ENCODE results near the gene MANSC4. TPM values are rescaled to one million over a fixed set of nuclear protein-coding genes. Genes with fewer than 3 reads are reported as not detected.
"Not testable (repeated sequence)": the region's sequence is repeated elsewhere in the genome, so short reads cannot be mapped to it uniquely, and the experiment has no call there.

The MANSC4 gene
- total and polyA plus RNA-seq, 2 donors, result not detected

DNA sequence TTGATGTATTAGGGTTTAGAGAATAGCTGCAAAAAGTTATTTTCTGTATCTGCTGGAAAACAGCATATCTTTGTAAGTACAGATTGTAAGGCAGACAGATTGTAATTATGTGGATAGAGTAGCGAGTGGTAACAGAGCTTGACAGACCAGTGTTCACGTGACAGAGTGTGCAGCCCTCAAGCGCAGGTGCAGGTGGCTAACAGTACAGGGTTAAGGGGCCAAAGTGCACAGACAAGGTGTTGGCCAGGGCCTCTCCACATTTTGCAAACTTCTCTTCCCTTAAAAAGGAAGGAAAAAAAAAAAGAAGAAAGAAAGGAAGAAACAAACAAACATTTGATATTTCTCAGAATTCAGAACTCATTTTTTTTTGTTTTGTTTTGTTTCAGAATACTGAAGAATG is 25.2 kb downstream of the MANSC4 start:
- peaks cover 2% of the 10 kb centered on the region for H3K36me3 ChIP-seq (ENCODE audit: insufficient read depth)
- peaks cover 1% of the 10 kb centered on the region for H3K4me1 ChIP-seq (ENCODE audit: insufficient read depth)
- H3K27ac ChIP-seq (ENCODE audit: low read depth), result no peak overlapping the region
- 89% methylated on average over 3 of the region's 3 CpGs for WGBS
- DNase-seq (ENCODE audit: extremely low spot score), result no peak
- H3K4me3 ChIP-seq (ENCODE audit: low read depth, low read length), result no peak overlapping the region

GRCh38 chr12:27751386-27752047 is 28.5 kb downstream of the MANSC4 start:
- WGBS, result 88% methylated on average over 15 of the region's 15 CpGs
- DNase-seq (ENCODE audit: extremely low spot score), result no peak
- Histone ChIP-seq H3K27ac (ENCODE audit: low read depth) (no peak overlapping the region), H3K4me3 (ENCODE audit: low read depth, low read length) (no peak overlapping the region), H3K36me3 (ENCODE audit: insufficient read depth) (peaks cover 2% of the 10 kb centered on the region), H3K4me1 (ENCODE audit: insufficient read depth) (peaks cover 1% of the 10 kb centered on the region)

DNA sequence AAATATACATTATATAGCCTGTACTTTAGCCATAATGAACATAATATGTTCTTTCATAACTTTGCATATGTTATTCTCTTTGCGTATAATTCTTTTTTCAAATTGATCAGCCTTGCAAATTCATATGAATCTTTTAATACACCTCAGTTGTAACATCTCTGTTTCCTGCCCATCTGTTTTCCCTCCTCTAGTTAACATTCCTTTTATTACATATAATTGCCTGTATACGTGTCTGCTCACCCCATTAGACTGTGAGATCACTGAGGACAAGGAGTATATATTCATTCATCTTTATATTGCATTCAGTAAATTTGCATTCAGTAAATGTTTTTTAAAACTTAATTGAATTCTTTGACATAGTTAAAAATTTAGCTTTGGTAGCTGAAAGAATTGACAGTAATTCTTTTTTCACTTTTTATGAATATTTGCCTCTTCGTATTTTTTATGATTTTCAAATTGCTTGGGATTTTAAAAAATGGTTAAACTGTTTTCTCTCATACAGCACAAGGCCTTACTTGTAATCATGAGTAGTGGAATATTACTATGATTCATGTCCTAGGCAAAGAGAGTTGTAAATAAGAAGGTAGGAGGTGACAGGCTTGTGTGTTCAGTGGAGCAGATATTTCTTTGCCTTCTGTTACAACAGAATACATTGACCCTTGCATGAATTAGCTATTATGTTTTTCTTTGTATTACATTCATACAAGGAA is 32.8 kb downstream of the MANSC4 start:
- no peak overlapping the region for H3K4me3 ChIP-seq (ENCODE audit: low read depth, low read length)
- no peak for DNase-seq (ENCODE audit: extremely low spot score)
- peaks cover 4% of the 10 kb centered on the region for H3K36me3 ChIP-seq (ENCODE audit: insufficient read depth)
- 87% methylated on average over 3 of the region's 3 CpGs for WGBS
- peak overlapping the region; percentile 38 for H3K27ac ChIP-seq (ENCODE audit: low read depth)
- peaks cover 1% of the 10 kb centered on the region for H3K4me1 ChIP-seq (ENCODE audit: insufficient read depth)

DNA sequence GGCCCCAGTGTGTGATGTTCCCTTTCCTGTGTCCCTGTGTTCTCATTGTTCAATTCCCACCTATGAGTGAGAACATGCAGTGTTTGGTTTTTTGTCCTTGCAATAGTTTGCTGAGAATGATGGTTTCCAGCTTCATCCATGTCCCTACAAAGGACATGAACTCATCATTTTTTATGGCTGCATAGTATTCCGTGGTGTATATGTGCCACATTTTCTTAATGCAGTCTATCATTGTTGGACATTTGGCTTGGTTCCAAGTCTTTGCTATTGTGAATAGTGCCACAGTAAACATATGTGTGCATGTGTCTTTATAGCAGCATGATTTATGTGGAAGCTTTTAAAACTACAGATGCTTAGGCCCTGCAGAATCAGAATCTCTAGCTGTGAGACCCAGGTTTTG is 34.3 kb downstream of the MANSC4 start:
- DNase-seq (ENCODE audit: extremely low spot score); H3K4me1 ChIP-seq (ENCODE audit: insufficient read depth); H3K36me3 ChIP-seq (ENCODE audit: insufficient read depth); H3K4me3 ChIP-seq (ENCODE audit: low read depth, low read length); H3K27ac ChIP-seq (ENCODE audit: low read depth): not testable (repeated sequence)
- WGBS, result 82% methylated on average over 1 of the region's 1 CpG

DNA sequence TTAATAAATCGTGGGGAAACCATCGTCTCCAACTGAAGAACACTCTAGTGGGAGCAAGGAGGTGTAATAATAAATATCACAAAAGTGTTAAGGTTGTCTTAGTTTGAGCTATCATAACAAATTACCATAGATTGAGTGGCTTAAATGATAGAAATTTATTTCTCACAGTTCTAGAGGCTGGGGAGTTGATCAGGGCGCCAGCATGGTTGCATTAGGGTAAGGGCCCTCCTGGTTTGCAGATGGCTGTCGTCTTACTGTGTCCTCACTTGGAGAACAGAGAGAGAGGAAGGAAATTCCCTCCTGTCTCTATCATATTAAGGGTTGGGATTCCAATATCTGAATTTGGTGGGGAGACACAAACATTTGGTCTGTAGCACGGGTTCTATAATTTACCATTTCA is 36.4 kb downstream of the MANSC4 start:
- peaks cover 4% of the 10 kb centered on the region for H3K36me3 ChIP-seq (ENCODE audit: insufficient read depth)
- 98% methylated on average over 5 of the region's 5 CpGs for WGBS
- H3K4me3 ChIP-seq (ENCODE audit: low read depth, low read length), result no peak overlapping the region
- no peak for DNase-seq (ENCODE audit: extremely low spot score)
- H3K27ac ChIP-seq (ENCODE audit: low read depth), result no peak overlapping the region
- H3K4me1 ChIP-seq (ENCODE audit: insufficient read depth), result no peaks in the 10 kb centered on the region

DNA sequence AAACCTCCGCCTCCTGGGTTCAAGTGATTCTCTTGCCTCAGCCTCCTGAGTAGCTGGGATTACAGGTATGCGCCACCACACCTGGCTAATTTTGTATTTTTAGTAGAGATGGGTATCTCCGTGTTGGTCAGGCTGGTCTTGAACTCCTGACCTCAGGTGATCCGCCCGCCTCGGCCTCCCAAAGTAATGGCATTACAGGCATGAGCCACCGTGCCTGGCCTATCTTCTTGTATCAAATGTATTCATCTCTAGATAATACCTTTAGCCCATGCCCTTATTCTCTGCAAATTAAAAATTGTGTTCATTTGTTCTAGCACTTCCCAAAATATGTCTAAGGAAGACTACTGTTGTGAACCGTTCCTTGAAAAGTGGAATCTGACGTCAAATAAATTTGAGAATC is 45.7 kb downstream of the MANSC4 start:
- DNase-seq (ENCODE audit: extremely low spot score); H3K36me3 ChIP-seq (ENCODE audit: insufficient read depth); H3K27ac ChIP-seq (ENCODE audit: low read depth); H3K4me1 ChIP-seq (ENCODE audit: insufficient read depth); H3K4me3 ChIP-seq (ENCODE audit: low read depth, low read length): not testable (repeated sequence)
- WGBS, result 93% methylated on average over 9 of the region's 9 CpGs

DNA sequence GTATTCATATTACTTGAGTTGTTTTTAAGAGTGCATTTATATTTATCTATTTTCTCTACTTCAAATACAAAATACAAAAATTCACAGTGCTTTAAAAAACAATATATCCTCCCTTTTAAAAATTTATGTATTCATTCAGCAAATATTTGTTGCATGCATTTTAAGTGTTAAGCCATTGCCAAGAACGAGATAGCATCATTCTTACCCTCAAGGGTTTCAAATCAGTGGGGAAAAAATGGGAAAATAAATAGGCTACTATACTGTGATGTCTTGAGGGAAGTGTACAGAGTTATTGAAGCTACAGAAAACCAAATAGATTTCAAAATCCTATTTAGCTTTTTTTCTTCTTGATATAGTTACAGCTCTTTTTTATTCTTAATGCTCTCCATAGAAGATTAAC is 46.2 kb downstream of the MANSC4 start:
- no peaks in the 10 kb centered on the region for H3K36me3 ChIP-seq (ENCODE audit: insufficient read depth)

DNA sequence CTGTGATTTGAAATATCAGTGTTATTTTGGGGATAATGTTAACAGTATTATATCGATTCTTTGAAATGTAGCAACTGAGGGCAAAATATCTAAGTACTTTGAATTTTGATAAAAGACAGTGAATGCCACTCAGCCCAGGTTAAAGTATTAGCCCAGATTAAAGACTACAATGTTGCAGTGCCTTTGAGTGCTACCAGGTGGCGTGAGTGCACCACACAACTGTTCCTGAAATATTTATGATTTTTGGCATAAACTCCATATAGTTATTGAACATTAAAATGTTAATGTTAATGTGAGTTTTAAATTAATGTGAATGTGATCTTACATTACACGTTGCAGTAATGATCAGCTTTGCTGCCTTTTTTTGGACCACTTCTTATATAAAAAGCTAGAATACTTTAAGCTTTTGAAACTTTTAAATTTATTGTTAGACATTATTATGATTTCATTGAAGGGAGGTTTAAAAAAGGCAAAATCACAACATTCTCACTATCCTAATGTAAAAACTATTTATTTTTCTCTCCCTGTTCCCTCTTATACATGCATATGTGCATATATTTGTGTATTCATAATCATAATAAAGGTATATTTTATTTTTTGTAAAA is 46.9 kb downstream of the MANSC4 start:
- H3K4me1 ChIP-seq (ENCODE audit: insufficient read depth), result no peaks in the 10 kb centered on the region
- DNase-seq (ENCODE audit: extremely low spot score), result no peak
- no peak overlapping the region for H3K27ac ChIP-seq (ENCODE audit: low read depth)
- no peak overlapping the region for H3K4me3 ChIP-seq (ENCODE audit: low read depth, low read length)
- WGBS, result 38% methylated on average over 3 of the region's 3 CpGs
- H3K36me3 ChIP-seq (ENCODE audit: insufficient read depth), result no peaks in the 10 kb centered on the region

More for the DNA sequence above, 46.2 kb downstream of the MANSC4 start:
- WGBS, result 93% methylated on average over 1 of the region's 1 CpG
- Histone ChIP-seq H3K27ac (ENCODE audit: low read depth) (no peak overlapping the region), H3K4me1 (ENCODE audit: insufficient read depth) (no peaks in the 10 kb centered on the region), H3K4me3 (ENCODE audit: low read depth, low read length) (no peak overlapping the region)
- DNase-seq (ENCODE audit: extremely low spot score), result no peak

DNA sequence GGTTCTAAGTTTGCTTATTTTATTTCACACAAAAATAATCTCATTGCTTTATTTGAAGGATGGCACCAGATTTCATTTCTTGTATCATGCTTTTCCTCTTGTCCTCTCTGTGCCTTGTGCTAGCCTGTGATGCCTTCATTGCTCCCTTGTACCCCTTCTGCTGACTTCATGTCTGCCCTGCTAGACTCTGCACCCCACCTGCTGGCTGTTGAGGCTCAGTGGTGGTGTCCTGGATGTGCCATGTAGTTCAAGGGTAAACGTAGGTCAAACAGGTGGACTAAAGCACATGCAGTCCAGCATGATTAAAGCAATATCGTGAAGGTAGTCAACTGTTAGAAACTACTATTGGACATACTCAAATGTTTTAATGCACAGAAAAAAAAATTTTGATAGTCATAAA is 47.8 kb downstream of the MANSC4 start:
- no peaks in the 10 kb centered on the region for H3K4me1 ChIP-seq (ENCODE audit: insufficient read depth)
- H3K4me3 ChIP-seq (ENCODE audit: low read depth, low read length), result no peak overlapping the region
- DNase-seq (ENCODE audit: extremely low spot score), result no peak
- no peak overlapping the region for H3K27ac ChIP-seq (ENCODE audit: low read depth)
- WGBS, result 81% methylated on average over 2 of the region's 2 CpGs
- H3K36me3 ChIP-seq (ENCODE audit: insufficient read depth), result no peaks in the 10 kb centered on the region

- DNase-seq (ENCODE audit: extremely low spot score), result no peak
- H3K4me1 ChIP-seq (ENCODE audit: insufficient read depth), result no peaks in the 10 kb centered on the region
- H3K36me3 ChIP-seq (ENCODE audit: insufficient read depth), result no peaks in the 10 kb centered on the region
- H3K27ac ChIP-seq (ENCODE audit: low read depth), result no peak overlapping the region
- 87% methylated on average over 4 of the region's 4 CpGs for WGBS
- no peak overlapping the region for H3K4me3 ChIP-seq (ENCODE audit: low read depth, low read length)
Measured at GRCh38 chr12:27730097-27730588, 49.9 kb downstream of the MANSC4 start.

GRCh38 chr12:27723212-27723611 is 56.8 kb downstream of the MANSC4 start:
- H3K36me3 ChIP-seq (ENCODE audit: insufficient read depth), result no peaks in the 10 kb centered on the region
- no peak overlapping the region for H3K27ac ChIP-seq (ENCODE audit: low read depth)
- no peaks in the 10 kb centered on the region for H3K4me1 ChIP-seq (ENCODE audit: insufficient read depth)
- no peak for DNase-seq (ENCODE audit: extremely low spot score)
- WGBS, result 85% methylated on average over 1 of the region's 1 CpG
- H3K4me3 ChIP-seq (ENCODE audit: low read depth, low read length), result no peak overlapping the region
